Esophagus muscularis mucosa (tissue), 4 donors: ENCODE measurements around the gene DOK3.

Source experiments
- CTCF ChIP-seq, 3 experiments: fragments of 200-600 bp in 2 of 3; fragments of 450-650 bp in 1 of 3; sonication (generic) in 2 of 3; IDR thresholded peaks; one replicate each; pipeline ENCODE4 v1.5.1; 2017 to 2019; ENCODE audit warnings: antibody characterized with exemption in 3 of 3, mild to moderate bottlenecking in 2 of 3, moderate library complexity in 1 of 3
- EP300 ChIP-seq: sonication (generic); formaldehyde crosslinking; IDR thresholded peaks from one replicate; pipeline ENCODE4 v1.6.1; 2017; ENCODE audit warnings: antibody characterized with exemption
- POLR2A ChIP-seq: fragments of 450-650 bp; IDR thresholded peaks from one replicate; pipeline ENCODE4 v1.6.1; 2017; ENCODE audit warnings: antibody characterized with exemption, moderate library complexity, mild to moderate bottlenecking, low read depth
- POLR2AphosphoS5 ChIP-seq, 2 donors: sonication (generic); formaldehyde crosslinking; IDR thresholded peaks; one replicate each; pipeline ENCODE4 v1.6.1; 2017; ENCODE audit warnings: antibody characterized with exemption in 2 of 2

GRCh38 chr5:177514541-177514940 lies 4.9 kb upstream of the DOK3 start:
- no peak for TF ChIP-seq POLR2A
- no peak for TF ChIP-seq CTCF (IDR thresholded peaks at IDR 0.05)
- TF ChIP-seq POLR2AphosphoS5 (IDR thresholded peaks at IDR 0.05): no peak
- TF ChIP-seq EP300: no peak
